Kidney tubule cell (primary cell): ENCODE results near the gene COL5A1.
"Not testable (repeated sequence)": the region's sequence is repeated elsewhere in the genome, so short reads cannot be mapped to it uniquely, and the experiment has no call there.

Experiments used
- DNase-seq: peaks from one replicate; pipeline ENCODE4 v3.0.0-alpha.2; 2018; ENCODE audit warnings: low spot score

The COL5A1 gene

DNA sequence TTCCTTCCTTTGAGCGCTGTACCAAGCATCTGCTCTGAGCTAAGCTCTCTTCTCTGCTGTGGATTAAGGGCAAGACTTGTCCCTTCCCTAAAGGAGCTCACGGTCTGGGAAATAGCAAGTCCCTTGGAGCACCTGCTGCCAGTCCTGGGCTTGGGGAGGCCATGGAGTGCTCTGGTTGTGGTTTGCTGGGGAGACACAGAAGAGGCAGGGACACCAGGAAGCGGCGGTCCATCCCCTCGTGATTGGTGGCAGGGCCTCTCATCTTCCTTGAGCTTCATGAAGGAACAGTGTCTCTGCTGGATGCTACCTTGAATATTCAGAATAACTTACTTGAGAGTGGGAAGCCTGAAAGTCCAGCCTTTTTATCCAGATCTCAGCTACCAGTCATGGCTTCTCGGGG is 35.3 kb downstream of the COL5A1 start:
- DNase-seq: no peak

GRCh38 chr9:134677743-134678142 is 36.1 kb downstream of the COL5A1 start:
- no peak for DNase-seq

- DNase-seq: no peak
Measured at GRCh38 chr9:134678206-134678605, 36.6 kb downstream of the COL5A1 start.

DNA sequence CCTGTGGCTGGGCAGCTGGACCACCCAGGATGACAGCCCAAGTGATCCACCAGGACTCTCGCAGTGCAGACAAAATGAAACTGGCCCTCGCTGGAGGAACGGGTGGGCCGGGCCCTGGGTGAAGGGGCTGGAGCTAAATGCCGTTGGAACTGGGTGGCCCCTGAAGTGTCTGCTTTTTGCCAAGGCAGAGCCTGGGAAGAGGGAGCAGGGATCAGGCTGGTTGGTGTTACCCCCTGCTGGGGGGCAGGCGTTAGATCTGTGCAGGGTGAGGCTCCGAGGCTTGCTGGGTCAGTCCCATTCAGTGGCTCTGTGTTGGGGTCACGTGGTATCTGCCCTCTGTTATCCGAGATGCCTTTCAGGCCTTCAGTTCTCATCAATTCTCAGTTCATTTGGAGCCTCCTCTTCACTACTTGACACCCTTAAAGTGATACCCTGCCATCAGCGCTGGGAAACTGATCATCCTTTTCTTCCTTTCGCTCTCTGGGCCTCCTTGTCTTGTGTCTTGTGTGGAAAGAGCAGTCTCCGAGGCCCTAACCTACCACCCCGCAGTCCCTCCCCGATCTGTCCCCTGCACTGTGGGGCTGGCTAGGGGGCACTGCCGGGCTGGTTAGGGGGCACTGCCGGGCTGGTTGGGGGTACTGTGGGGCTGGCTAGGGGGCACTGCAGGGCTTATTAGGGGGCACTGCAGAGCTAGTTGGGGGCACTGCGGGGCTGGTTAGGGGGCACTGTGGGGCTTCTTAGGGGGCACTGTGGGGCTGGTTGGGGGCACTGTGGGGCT is 37.3 kb downstream of the COL5A1 start:
- no peak for DNase-seq

DNA sequence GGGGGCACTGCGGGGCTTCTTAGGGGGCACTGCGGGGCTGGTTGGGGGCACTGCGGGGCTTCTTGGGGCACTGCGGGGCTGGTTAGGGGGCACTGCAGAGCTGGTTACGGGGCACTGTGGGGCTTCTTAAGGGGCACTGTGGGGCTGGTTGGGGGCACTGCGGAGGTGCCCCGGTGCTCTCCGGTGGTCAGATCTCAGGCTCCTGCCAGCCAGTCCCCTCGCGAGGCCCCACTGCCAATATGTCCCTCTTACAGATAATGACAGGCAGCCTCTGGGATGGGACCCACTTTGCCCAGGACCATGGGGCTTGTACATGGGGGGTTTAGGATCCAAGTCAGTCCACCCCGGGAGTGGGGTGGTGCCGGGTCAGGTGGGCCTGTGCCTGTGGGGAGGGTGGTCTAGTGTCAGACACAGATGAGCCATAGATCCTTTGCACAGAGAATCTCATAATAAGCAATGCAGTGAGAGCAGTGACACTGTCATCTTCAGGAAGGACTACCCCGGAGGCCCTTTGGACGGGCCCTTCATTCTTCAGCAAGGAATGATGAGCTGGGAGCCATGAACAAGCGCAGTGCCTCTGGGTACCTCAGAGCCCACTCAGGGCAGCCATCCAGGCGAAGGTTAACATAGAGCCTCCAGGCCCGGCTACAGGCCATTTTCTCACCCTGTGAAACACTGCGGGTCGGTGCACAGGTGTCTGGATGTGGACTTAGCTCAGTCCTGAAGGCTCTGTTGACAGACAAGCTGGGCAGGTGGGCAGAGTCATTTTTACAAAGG is 38.2 kb downstream of the COL5A1 start:
- no peak for DNase-seq

- no peak for DNase-seq
Measured at GRCh38 chr9:134680393-134681060, 38.9 kb downstream of the COL5A1 start.

GRCh38 chr9:134681061-134681661 is 39.6 kb downstream of the COL5A1 start:
- DNase-seq: no peak

DNA sequence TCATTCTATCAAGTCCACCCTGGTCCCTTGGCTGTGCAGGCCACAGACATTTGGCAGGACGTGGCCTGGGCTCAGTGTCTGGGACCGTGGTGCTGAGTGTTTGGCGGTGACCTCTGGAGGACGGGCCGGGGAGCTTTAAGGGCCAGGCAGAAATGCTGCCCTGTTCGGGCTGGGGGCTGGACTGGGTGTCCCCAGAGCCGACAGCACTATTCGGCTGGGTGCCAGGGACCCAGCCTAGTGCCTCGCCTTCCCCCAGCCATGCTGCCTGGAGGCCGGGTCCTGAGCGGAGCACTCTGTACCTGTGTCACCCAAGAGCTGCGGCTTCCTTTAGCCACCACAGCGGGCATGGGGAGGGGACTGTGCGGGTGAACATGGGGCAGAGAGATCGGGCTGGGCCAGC is 40.4 kb downstream of the COL5A1 start:
- no peak for DNase-seq

- no peak for DNase-seq
Measured at GRCh38 chr9:134682651-134683364, 41.2 kb downstream of the COL5A1 start.

DNA sequence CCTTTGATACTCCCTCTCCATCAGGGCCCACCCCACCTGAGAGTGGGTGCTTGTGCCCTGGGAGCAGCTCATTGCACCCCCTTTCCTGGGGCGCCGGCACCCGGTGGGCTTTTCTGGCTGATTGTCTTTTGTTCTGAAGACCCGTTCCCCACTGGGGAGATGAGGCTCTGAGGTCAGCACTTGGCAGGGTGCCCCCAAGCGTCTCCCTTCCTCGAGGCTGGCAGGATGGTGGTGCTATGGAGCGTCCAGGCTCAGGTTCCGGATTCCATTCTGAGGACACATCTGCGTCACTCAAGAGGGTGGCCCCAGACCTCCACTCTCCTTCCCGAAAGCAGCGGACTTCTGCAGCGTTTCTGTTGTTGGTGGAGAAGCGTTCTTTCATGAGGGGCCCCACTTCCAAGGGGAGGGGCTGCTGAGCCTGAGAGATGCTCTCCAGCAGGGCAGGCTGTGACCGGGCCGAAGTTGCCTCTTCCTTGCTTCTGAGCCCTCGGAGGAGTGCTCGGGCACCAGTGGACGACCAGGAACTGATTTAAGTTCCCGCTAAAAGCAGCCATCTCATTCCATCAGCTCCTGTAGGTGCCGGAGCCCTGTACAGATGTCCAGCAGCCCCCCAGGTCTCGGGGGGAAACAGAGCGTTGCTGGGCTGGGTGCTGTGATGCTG is 42.2 kb downstream of the COL5A1 start:
- DNase-seq: no peak

GRCh38 chr9:134684375-134684723 is 42.7 kb downstream of the COL5A1 start:
- no peak for DNase-seq

DNA sequence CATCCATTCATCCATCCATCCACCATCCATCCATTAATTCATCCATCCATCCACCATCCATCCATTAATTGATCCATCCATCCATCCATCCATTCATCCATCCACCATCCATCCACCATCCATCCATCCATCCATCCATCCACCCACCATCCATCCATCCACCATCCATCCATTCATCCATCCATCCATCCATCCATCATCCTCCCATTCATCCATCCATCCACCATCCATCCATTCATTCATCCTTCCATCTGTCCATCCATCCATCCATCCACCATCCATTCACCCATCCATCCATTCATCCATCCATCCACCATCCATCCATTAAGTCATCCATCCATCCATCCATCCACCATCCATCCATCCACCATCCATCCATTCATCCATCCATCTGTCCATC is 43.3 kb downstream of the COL5A1 start:
- not testable (repeated sequence) for DNase-seq

DNA sequence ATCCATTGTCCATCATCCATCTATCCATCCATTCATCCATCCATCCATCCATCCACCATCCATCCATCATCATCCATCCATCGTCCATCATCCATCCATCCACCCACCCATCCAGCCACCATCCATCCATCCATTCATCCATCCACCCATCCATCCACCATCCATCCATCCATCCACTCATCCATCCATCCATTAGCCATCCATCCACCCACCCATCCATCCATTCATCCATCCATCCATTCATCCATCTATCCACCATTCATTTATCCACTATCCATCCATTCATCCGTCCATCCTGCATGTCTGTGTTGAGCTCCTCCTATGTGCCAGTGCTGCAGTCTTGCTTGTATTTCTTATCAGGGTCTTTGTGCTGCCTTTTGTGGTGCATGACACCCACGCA is 44.2 kb downstream of the COL5A1 start:
- no peak for DNase-seq

- DNase-seq: no peak
Measured at GRCh38 chr9:134686896-134687295, 45.3 kb downstream of the COL5A1 start.

- no peak for DNase-seq
Measured at GRCh38 chr9:134687556-134687955, 46.0 kb downstream of the COL5A1 start.

- DNase-seq: no peak
Measured at GRCh38 chr9:134688231-134688630, 46.6 kb downstream of the COL5A1 start.

DNA sequence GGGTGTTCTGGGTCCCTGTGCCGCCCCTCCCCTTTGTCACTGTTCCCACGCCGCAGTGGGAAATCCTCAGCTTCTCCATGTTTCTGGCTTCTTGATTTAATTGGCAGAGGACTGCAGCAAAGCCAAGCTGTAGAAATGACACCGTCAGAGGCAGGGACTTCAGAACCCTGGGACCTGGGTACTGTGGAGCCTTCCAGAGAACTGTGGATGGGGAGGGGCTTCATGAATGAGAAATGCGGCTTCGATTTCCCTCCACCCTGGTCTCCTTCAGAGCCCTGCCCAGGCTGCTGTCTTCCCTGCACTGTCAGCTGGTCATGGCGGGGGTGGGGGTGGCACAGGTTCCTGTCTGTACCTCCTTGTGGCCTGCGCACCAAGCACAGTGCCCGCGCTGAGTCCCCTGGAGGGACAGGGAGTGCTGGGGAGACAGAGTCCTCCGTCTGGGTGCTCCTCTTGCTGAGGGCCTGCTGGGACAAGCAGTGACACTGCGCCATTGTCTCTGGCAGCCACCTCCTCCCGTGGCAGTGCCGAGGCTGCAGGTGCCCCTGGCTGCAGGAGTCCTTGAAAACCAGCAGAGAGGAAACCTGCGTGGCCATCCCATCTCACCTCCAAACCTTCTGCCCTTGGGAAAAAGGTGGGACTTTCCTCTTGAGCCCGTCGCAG is 47.2 kb downstream of the COL5A1 start:
- no peak for DNase-seq

- DNase-seq: peak; percentile 47
Measured at GRCh38 chr9:134689321-134690181, 47.9 kb downstream of the COL5A1 start.

GRCh38 chr9:134690301-134690751 is 48.7 kb downstream of the COL5A1 start:
- DNase-seq: no peak
